ENCODE measurements around the gene CREB3L1. TPM values are rescaled to one million over a fixed set of nuclear protein-coding genes. Genes with fewer than 3 reads are reported as not detected.

CREB3L1 gene
- total RNA-seq, 6 experiments from 2014 or later: 0.07 to 0.37 (median 0.24) TPM

GRCh38 chr11:46247090-46247489 lies 30.4 kb upstream of the CREB3L1 start:
- TF ChIP-seq POLR2A (IDR thresholded peaks at IDR 0.05) (no peak), CTCF (IDR thresholded peaks at IDR 0.05) (no peak)
- DNase-seq: no peak

GRCh38 chr11:46247659-46248058 lies 29.8 kb upstream of the CREB3L1 start:
- Histone ChIP-seq H3K9me3 (no peaks in the 10 kb centered on the region), H3K4me3 (no peak overlapping the region), H3K4me1 (peaks cover 0 to 5% (median 2%) of the 10 kb centered on the region in 4 donors), H3K36me3 (no peaks in the 10 kb centered on the region), H3K27ac (no peak overlapping the region), H3K27me3 (no peaks in the 10 kb centered on the region)
- intact Hi-C loops (cut with DNase I): loop anchor here (5.0 kb wide), 1 partner anchor 60 kb away; no protein-coding TSS in a partner anchor
- DNase-seq: peak in 1 of 3 donors; percentile 62
- TF ChIP-seq CTCF (IDR thresholded peaks at IDR 0.05): peak; percentile 45 to 69 (median 47)
- TF ChIP-seq POLR2A (IDR thresholded peaks at IDR 0.05): no peak
- WGBS (ENCODE audit: insufficient coverage, low coverage, low lambda C conversion rate, missing lambda C conversion rate): 33% methylated on average over 4 of the region's 4 CpGs
- ATAC-seq: peak; percentile 55 to 64 (median 58)

More at GRCh38 chr11:46247090-46247489, 30.4 kb upstream of the CREB3L1 start:
- intact Hi-C loops (cut with DNase I): loop anchor here (5.0 kb wide), 1 partner anchor 60 kb away; no protein-coding TSS in a partner anchor
- H3K36me3 ChIP-seq: no peaks in the 10 kb centered on the region
- H3K4me3 ChIP-seq: no peak overlapping the region
- peaks cover 0 to 6% (median 3%) of the 10 kb centered on the region in 4 donors for H3K4me1 ChIP-seq
- 78% methylated on average over 5 of the region's 9 CpGs for WGBS (ENCODE audit: insufficient coverage, low coverage, low lambda C conversion rate, missing lambda C conversion rate)
- H3K27me3 ChIP-seq: no peaks in the 10 kb centered on the region
- ATAC-seq: no peak
- H3K9me3 ChIP-seq: no peaks in the 10 kb centered on the region
- no peak overlapping the region for H3K27ac ChIP-seq

GRCh38 chr11:46248289-46249102 lies 29.0 kb upstream of the CREB3L1 start:
- intact Hi-C loops (cut with DNase I): loop anchor here (5.0 kb wide), 1 partner anchor 59 kb away; no protein-coding TSS in a partner anchor
- no peak overlapping the region for H3K4me3 ChIP-seq
- H3K4me1 ChIP-seq: peaks cover 0 to 4% (median 0%) of the 10 kb centered on the region in 4 donors
- H3K9me3 ChIP-seq: no peaks in the 10 kb centered on the region
- H3K27ac ChIP-seq: no peak overlapping the region
- TF ChIP-seq POLR2A (IDR thresholded peaks at IDR 0.05) (no peak), CTCF (IDR thresholded peaks at IDR 0.05) (no peak)
- no peaks in the 10 kb centered on the region for H3K36me3 ChIP-seq
- H3K27me3 ChIP-seq: no peaks in the 10 kb centered on the region
- ATAC-seq (no peak), DNase-seq (no peak)
- WGBS (ENCODE audit: insufficient coverage, low coverage, low lambda C conversion rate, missing lambda C conversion rate): 78% methylated on average over 9 of the region's 19 CpGs

GRCh38 chr11:46249103-46249937 lies 28.1 kb upstream of the CREB3L1 start:
- Histone ChIP-seq H3K4me1 (peaks cover 0 to 4% (median 0%) of the 10 kb centered on the region in 4 donors), H3K4me3 (no peak overlapping the region), H3K9me3 (no peaks in the 10 kb centered on the region), H3K36me3 (no peaks in the 10 kb centered on the region), H3K27me3 (no peaks in the 10 kb centered on the region), H3K27ac (no peak overlapping the region)
- intact Hi-C loops (cut with DNase I): loop anchor here (5.0 kb wide), 1 partner anchor 58 kb away; no protein-coding TSS in a partner anchor
- 64% methylated on average over 5 of the region's 8 CpGs for WGBS (ENCODE audit: insufficient coverage, low coverage, low lambda C conversion rate, missing lambda C conversion rate)
- TF ChIP-seq POLR2A (IDR thresholded peaks at IDR 0.05): no peak
- ATAC-seq (no peak), DNase-seq (no peak)

Measured in right lobe of liver (tissue), 6 donors.